Gastroesophageal sphincter (tissue), 3 donors: ENCODE results near the gene CXCL16.

Source experiments
- CTCF ChIP-seq, 4 experiments: fragments of 200-600 bp in 2 of 4; fragments of 450-650 bp in 2 of 4; sonication (generic) in 1 of 4; IDR thresholded peaks; one replicate each; pipeline ENCODE4 v1.5.1; 2017 to 2019; ENCODE audit warnings: antibody characterized with exemption in 4 of 4, mild to moderate bottlenecking in 2 of 4, moderate library complexity in 2 of 4
- EP300 ChIP-seq: sonication (generic); formaldehyde crosslinking; IDR thresholded peaks from one replicate; pipeline ENCODE4 v1.6.1; 2017; ENCODE audit warnings: antibody characterized with exemption, mild to moderate bottlenecking
- POLR2AphosphoS5 ChIP-seq: sonication (generic); formaldehyde crosslinking; IDR thresholded peaks from one replicate; pipeline ENCODE4 v1.6.1; 2017; ENCODE audit warnings: antibody characterized with exemption

GRCh38 chr17:4740584-4740983 lies 856 bp upstream of the CXCL16 start:
- TF ChIP-seq CTCF (IDR thresholded peaks at IDR 0.05) (no peak), POLR2AphosphoS5 (no peak), EP300 (no peak)
